ENCODE results near the gene SOWAHA. TPM values are rescaled to one million over a fixed set of nuclear protein-coding genes. Genes with fewer than 3 reads are reported as not detected.
"Not testable (repeated sequence)": the region's sequence is repeated elsewhere in the genome, so short reads cannot be mapped to it uniquely, and the experiment has no call there.

SOWAHA gene
- polyA plus RNA-seq, 10 donors, result 0.04 to 0.21 (median 0.13) TPM

DNA sequence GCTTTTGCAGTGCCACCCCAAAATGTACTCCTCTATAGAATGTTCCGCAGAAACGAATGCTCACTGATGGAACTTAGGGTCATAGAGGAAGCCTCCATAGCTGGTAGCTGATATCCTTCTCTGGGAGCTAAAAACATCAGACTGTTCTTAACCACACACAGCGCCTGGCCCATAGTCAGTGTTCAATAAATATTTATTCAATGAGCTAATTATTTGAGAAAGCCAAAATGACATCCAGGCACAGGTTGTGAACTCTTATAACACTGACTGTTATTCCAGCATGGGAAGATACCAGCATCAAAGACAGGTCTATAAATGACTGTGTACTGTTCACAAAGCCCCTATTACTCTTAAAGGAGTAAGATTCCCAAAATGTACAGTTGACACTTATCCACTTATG is 40.2 kb downstream of the SOWAHA start:
- DNase-seq, result no peak

GRCh38 chr5:132853790-132854189 is 40.7 kb downstream of the SOWAHA start:
- DNase-seq, result no peak

- DNase-seq, result no peak
These were observed 41.2 kb downstream of the SOWAHA start for GRCh38 chr5:132854301-132854700.

DNA sequence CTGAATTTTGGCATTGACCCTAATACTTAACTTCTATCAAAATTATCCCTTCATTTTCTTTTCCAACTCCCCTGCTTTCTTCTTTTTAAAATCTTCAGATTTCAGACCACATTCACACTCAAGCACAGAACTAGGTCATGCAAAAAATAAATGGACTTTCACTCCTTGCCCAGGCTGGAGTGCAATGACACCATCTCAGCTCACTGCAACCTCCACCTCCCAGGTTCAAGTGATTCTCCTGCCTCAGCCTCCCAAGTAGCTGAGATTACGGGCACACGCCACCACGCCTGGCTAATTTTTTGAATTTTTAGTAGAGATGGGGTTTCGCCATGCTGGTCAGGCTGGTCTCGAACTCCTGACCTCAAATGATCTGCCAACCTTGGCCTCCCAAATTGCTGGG is 41.9 kb downstream of the SOWAHA start:
- not testable (repeated sequence) for DNase-seq

- no peak for DNase-seq
These were observed 42.9 kb downstream of the SOWAHA start for GRCh38 chr5:132856011-132856410.

DNA sequence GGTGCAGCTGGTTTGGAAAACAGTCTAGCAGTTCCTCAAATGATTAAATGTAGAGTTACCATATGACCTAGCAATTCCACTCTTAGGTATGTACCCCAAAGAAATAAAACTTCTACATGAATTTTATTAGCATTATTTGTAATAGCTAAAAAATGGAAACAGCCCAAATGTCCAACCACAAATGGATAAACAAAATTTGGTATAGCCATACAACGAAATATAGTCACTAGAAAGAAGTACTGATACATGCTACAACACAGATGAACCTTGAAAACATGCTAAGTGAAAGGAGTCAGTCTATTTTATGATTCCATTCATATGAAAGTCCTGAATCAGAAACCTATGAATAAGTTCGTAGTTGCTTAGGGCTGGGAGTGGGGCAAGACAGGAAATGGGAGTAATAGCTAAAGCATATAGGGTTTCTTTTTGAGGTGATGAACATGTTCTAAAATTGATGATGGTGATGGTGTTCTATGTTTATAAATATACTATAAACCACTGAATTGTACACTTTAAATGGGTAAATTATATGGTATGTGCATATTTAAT is 46.9 kb downstream of the SOWAHA start:
- no peak for DNase-seq

GRCh38 chr5:132860742-132861141 is 47.6 kb downstream of the SOWAHA start:
- no peak for DNase-seq

- DNase-seq, result no peak
These were observed 52.7 kb downstream of the SOWAHA start for GRCh38 chr5:132865668-132866341.

Other genes starting within 250 kb of the SOWAHA start
- under 1 TPM in 3 of 10 donors, not detected in 7; 0.16 to 0.41 (median 0.20) TPM for gene IL13, start 155.1 kb upstream of the SOWAHA start, polyA plus RNA-seq (ENCODE audit: insufficient read length in 10 of 10)
- gene IL4, start 139.3 kb upstream of the SOWAHA start, polyA plus RNA-seq (ENCODE audit: insufficient read length in 10 of 10), result not detected
- 10 to 100 TPM in 2 of 10 donors, 1 to 10 TPM in 8; 6.5 to 12.2 (median 8.5) TPM for gene KIF3A, start 75.8 kb upstream of the SOWAHA start, polyA plus RNA-seq (ENCODE audit: insufficient read length in 10 of 10)
- gene CCNI2, start 65.9 kb upstream of the SOWAHA start, polyA plus RNA-seq (ENCODE audit: insufficient read length in 10 of 10), result 1 to 10 TPM in 2 of 10 donors, under 1 TPM in 7, not detected in 1; 0.40 to 1.9 (median 0.83) TPM
- 10 to 100 TPM; 36.6 to 58.2 (median 43.5) TPM for gene SEPTIN8, start 36.1 kb upstream of the SOWAHA start, polyA plus RNA-seq (ENCODE audit: insufficient read length in 10 of 10)
- 1 to 10 TPM; 1.2 to 5.2 (median 2.8) TPM for gene SHROOM1, start 17.3 kb downstream of the SOWAHA start, polyA plus RNA-seq (ENCODE audit: insufficient read length in 10 of 10)
- gene GDF9, start 53.2 kb downstream of the SOWAHA start, polyA plus RNA-seq (ENCODE audit: insufficient read length in 10 of 10), result 1 to 10 TPM in 2 of 10 donors, under 1 TPM in 8; 0.31 to 1.5 (median 0.74) TPM
- gene UQCRQ, start 53.3 kb downstream of the SOWAHA start, polyA plus RNA-seq (ENCODE audit: insufficient read length in 10 of 10), result 100 to 1,000 TPM; 160 to 232 (median 189) TPM
- 1 to 10 TPM in 8 of 10 donors, under 1 TPM in 2; 0.73 to 3.7 (median 1.3) TPM for gene LEAP2, start 60.4 kb downstream of the SOWAHA start, polyA plus RNA-seq (ENCODE audit: insufficient read length in 10 of 10)
- gene AFF4, start 150.3 kb downstream of the SOWAHA start, polyA plus RNA-seq (ENCODE audit: insufficient read length in 10 of 10), result 10 to 100 TPM; 38.8 to 57.4 (median 45.5) TPM
- 10 to 100 TPM; 21.3 to 28.1 (median 25.1) TPM for gene ZCCHC10, start 213.2 kb downstream of the SOWAHA start, polyA plus RNA-seq (ENCODE audit: insufficient read length in 10 of 10)
- 100 to 1,000 TPM in 3 of 10 donors, 10 to 100 TPM in 7; 67.9 to 108 (median 82.4) TPM for gene HSPA4, start 238.7 kb downstream of the SOWAHA start, polyA plus RNA-seq (ENCODE audit: insufficient read length in 10 of 10)

Measured in muscle of back (tissue), 11 donors.